HG03378 (cell line): ENCODE data around the gene LTBR.
"Not testable (repeated sequence)": the region's sequence is repeated elsewhere in the genome, so short reads cannot be mapped to it uniquely, and the experiment has no call there.

Experiments used
- ATAC-seq: cut with Tn5 transposase; IDR thresholded peaks from one replicate; pipeline ENCODE4 v1.9.1; 2021; ENCODE audit warnings: mild to moderate bottlenecking, moderate library complexity; ENCODE audit not compliant: unreplicated experiment

LTBR gene

DNA sequence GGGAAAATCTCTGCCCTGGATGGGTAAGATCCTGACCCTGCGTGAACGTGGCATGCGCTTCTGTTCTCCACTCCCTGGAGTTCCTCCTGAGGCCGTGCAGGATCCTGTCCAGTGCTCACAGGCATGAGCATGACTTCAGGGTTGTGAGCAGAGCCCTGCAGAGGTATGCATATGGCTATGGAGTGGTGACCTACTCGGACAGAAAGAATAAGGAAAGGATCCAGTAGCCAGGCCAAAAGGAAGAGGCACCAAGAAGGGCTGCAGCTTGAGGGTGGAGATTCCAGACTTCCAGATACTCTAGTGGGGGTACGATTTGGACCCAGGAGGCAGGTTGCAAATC, 40.0 kb downstream of the LTBR start:
- ATAC-seq = no peak

DNA sequence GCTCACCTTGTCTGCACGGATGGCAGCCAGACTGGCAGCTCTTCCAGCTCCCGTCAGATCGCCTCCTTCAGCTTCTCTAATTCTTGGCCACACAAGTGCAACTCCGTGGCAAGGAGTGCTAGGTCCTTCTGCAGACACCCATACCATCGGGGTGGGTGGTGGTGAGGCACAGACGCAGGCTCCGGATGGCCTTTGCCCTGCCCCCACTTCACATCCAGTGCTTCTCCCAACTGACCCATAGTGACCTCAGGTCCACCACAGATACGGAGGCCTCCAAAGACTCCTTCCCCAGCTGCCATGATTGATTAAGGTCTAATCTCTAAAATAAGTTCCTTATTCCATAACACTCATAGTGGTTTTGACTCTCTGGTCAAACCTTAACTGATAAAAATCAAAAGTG, 40.9 kb downstream of the LTBR start:
- ATAC-seq = no peak

DNA sequence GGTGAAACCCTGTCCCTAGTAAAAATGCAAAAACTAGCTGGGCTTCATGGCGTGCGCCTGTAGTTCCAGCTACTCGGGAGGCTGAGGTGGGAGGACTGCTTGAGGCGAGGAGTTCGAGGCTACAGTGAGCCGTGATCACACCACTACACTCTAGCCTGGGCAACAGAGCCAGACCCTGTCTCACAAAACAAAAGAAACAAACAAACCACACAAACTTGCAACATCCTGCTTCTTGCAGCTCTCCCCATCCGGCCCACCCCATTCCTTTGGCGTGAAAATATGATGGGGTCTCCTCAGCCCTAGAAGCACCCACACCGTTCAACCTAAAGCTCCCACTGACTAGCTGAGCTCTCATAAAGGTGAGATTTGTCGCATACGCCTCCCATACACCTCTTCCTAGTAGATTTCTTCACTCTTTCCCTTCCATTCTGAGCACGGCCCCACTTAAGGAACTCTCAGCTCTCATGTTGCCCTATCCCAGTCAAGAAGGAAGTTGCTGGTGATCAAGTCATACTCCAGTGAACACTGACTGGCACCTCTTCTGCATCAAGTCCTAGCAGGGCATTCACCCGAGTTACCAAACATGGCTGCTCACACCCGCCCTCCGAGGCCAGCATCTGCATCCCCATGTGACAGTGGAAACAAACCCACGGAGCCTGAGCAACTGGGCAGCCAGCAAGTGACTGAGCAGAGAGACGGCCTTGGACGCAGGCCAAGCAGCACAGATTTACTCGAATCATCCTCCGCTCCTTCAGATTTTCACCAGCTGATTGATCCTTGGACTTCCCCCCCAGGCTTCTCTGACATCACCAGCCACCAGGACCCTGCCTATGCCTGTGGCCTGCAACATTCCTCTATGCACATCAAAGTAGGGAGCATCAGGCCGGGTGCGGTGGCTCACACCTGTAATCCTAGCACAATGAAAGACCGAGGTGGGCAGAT, 41.9 kb downstream of the LTBR start:
- peak; percentile 23 for ATAC-seq

DNA sequence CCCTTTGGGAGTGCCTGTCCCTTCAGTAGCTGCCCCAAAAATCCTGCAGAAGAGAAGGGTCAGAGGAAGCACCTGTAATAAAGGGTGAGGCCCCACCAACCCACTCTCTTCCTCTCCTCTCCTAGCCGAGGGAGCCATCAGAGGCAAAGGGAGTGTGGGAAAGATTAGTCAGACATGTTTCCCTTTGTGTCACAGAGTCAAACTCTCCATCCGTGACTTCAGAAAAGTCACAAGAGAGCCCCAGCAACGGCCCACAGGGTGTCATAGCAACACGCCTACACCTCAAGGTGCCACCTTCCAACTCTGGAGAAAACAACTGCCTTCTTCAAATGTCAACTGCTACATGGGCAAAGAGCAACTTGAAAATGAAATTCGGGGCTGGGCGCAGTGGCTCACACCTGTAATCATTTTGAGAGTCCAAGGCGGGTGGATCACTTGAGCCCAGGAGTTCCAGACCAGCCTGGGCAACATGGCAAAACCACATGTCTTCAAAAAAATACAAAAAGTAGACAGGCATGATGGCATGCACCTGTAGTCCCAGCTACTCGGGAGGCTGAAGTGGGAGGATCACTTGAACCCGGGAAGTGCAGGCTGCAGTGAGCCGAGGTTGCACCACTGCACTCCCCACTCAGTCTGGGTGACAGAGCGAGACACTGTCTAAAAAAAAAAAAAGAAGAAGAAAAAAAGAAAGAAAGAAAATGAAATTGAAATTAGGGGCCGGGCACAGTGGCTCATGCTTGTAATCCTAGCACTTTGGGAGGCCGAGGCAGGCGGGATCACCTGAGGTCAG, 43.1 kb downstream of the LTBR start:
- peak; percentile 67 for ATAC-seq

DNA sequence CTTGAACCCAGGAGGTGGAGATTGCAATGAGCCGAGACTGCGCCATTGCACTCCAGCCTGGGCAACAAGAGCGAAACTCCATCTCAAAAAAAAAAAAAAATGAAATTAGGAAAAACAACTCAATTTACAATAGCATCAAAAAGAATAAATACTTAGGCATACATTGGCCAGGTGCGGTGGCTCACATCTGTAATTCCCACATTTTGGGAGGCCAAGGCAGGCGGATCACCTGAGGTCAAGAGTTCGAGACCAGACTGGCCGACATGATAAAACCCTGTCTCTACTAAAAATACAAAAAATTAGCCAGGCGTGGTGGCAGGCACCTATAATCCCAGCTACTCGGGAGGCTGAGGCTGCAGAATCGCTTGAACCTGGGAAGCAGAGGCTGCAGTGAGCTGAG, 43.8 kb downstream of the LTBR start:
- ATAC-seq = not testable (repeated sequence)

DNA sequence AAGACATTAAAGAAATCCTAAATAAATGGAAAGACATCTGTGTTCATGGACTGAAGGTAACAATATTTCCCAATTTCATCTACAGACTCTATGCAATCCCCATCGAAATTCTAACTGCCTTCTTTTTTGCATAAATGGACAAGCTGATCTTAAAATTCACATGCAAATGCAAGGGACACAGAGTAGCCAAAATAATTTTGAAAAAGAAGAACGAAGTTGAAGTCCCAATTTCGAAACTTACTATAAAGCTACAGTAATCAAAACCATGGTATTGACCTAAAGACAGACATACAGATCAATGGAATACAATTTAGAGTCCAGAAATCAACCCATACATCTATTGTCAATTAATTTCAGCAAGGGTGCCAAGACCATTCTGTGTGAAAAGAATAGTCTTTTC, 44.4 kb downstream of the LTBR start:
- ATAC-seq = no peak

DNA sequence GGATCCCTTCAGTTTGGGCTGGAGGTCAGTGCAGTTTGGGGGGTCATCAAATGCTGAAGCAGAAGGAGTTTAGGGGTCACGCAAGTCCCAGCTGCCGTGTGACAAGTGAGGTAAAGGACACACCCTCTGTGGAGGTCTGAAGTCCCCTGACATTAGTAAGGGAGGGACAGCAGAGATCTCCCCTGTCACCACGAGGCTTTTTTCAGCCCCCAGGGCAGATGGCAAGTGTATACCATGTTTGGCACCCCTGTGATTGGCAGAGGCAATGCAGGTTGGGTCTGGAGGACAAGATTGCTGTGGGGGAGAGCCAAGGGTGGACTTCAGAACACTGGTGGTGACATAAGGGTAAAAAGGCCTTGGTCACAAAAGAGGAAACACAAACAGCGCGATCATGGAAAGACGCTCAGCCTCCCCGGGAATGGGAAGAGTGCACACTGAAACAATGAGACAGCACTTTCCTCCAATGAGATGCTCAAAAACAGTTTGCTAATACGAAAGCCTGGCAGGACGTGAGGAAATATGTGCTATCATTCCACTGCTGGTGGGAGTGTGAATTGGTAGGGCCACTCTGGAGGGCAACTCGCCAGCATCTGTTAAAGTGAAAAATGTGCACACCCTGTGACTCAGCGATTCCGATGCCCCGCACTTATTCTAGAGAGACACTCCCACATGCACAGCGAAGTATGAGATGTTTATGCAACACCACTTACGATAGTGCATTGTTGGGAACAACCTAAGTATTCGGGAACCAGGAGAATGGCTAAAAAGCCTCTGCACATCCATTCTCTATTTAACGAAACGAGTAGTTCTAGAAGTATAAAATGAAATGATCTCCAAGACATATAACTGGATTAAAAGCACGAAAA, 46.4 kb downstream of the LTBR start:
- no peak for ATAC-seq

DNA sequence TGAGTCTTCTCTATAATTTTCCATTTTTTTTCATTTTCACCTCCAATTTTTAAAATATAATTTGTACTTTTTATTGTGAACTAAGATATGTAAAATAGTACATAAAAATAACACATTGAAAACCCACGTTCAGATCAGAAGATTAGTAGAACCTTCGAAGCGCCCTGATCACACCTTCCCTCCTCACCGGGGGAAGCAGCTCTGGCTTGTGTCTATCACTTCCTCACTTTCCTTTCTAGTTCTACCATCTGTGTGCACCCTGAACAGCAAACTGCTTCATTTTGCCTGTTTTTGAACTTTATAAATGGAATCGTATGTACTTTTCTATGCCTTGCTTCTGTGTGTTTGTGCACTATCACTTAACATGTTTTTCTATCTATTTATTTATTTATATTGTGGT, 49.0 kb downstream of the LTBR start:
- ATAC-seq = no peak

DNA sequence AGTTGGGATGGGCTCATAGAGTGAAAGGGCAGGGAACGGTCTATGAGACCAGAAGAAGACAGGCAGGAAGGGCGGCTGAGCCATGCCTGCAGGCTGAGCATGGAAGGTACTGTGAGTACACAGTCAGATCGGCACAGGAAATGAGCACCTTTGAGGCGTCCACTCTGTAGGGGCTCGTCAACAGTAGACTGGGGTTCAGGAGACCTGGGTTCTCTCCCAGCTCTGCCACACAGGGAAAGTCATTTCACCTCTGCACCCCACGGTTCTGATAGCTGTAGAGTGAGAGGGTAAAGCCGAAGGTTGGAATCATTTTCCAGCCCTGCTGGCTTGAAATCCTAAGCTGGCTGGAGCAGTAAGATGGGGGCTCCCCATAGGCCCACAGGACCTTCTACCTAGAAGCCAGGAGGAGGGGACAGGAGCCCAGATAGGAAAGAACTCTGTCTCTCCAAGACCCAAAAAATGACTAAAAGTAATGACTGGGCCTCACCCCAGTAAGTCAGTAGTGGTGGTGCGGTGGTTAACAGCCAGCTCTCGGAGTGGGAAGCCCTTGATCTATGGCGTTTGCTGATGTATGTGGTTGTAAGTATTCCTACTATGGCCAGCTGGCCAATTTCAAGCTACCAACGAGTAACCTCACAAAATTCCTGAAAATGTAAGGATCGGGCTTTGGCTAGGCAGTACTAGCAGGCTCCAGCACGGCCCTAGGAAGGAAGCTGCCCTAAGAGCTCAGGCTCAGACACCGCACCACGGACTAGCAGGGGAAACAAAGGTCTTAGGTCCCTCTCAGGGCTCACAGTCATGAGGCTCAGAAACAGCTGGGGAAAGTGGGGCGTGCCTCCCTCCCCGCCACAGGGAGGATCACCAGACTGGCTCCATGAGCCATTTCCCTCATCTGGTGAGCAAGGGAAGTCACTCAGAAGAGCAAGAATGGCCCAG, 50.5 kb downstream of the LTBR start:
- ATAC-seq = no peak

DNA sequence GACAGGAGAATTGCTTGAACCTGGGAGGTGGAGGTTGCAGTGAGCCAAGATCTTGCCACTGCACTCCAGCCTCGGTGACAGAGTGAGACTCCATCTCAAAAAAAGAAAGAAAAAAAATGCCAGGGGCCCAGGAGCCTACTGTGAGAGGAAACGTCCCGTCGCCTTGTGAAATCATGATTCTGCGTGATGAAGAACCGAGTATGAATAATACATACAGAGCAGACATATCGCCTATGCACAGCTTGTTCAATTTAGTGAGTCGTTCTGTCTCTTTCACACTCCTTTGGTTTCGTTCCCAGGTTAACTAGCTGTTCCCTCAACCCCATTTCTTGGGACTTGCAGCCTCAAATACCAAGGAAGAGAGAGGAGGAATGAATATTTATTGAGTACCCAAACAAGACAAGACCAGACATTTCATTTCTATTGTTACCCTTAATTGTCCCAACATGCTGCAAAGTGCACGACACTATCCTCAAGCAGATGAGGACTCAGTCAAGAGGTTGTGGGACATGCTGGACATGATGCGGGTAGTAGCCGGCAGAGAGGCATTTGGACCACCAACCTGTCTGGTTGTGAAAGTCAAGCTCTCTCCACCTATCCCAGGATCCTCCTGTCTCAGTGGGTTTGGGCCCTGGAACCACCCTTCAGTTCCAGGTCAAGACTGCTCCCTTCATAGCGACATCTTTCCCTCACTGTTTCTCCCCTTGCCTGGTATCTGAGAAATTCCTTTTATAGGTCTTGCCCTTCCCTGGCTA, 52.2 kb downstream of the LTBR start:
- no peak for ATAC-seq

DNA sequence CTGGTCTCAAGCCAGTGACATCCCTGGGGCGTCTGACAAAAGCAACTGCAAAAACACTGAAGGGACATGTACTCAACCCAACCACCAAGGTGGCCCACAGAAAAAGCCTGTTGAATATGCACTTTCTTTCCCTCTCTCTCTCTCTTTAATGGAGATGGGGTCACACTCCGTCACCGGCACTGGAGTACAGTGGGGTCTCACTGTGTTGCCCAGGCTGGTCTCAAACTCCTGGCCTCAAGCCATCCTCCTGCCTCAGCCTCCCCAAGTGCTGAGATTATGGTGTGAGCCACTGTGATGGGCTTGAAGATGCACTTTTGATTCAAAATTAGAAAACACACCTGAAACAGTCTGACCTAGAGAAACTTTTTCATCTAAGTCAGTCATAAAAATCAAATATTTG, 53.6 kb downstream of the LTBR start:
- no peak for ATAC-seq

DNA sequence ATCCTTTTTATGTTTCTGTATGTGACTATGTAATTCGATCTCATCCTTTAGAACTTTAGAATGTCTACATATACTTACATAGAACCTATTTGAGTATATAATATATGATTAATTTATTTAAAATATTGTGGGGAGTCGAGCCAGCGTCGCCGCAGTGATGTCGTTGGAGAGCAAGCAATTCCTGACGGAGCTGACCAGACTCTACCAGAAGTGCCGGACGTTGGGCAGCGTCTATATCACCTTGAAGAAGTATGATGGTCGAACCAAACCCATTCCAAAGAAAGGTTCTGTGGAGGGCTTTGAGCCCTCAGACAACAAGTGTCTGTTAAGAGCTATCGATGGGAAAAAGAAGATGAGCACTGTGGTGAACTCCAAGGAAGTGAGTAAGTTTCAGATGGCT, 54.4 kb downstream of the LTBR start:
- no peak for ATAC-seq

DNA sequence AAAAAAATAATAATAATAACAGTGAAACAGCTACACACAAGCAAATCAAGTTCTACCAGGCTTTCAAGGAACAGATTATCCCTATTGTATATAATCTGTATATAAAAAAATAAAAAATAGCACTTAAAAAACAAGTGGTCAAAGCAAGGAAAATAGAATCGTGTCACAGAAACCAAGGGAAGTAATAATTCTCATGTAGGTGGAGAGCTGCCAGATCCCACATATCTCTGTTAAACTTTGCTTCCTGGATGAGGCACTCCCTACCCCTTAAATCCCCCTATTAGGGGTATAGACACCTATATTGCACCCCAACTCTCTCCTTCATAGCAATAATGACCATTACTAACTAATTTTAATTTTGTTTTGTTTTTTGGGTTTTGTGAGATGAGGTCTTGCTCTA, 56.4 kb downstream of the LTBR start:
- ATAC-seq = no peak
